SK-N-SH treated with all-trans-retinoic acid at 6 μM for 48 hours (cell line): ENCODE results near the gene PRELID3B.
A peak's percentile ranks its signal among the peaks of the same experiment; 100 is the strongest.

Source experiments
- ATAC-seq: fragments of 200-7000 bp; cut with Tn5 transposase; 3 replicates; pipeline ENCODE4 v1.9.1; 2020; ENCODE audit warnings: mild to moderate bottlenecking, moderate library complexity
- ARNTL ChIP-seq: fragments of 450-650 bp; formaldehyde crosslinking; IDR thresholded peaks from 2 replicates; pipeline ENCODE4 v1.5.0; 2020; ENCODE audit warnings: low read depth, mild to moderate bottlenecking, moderate library complexity, borderline replicate concordance
- BACH2 ChIP-seq: fragments of 250-450 bp; sonication (Bioruptor Pico); IDR thresholded peaks from 2 replicates; pipeline ENCODE4 v1.9.0; 2021; ENCODE audit warnings: mild to moderate bottlenecking, borderline replicate concordance
- CSDC2 ChIP-seq: fragments of 250-450 bp; sonication (Bioruptor Pico); IDR thresholded peaks from 2 replicates; pipeline ENCODE4 v1.5.0; 2020; ENCODE audit warnings: mild to moderate bottlenecking, moderate library complexity
- GLIS3 ChIP-seq: fragments of 250-450 bp; sonication (Bioruptor Pico); IDR thresholded peaks from 2 replicates; pipeline ENCODE4 v1.5.0; 2020; ENCODE audit warnings: mild to moderate bottlenecking, moderate library complexity
- ISL1 ChIP-seq: fragments of 250-450 bp; sonication (Bioruptor Pico); IDR thresholded peaks from 2 replicates; pipeline ENCODE4 v2.1.2; 2022; ENCODE audit warnings: mild to moderate bottlenecking, moderate library complexity
- OSR1 ChIP-seq: fragments of 250-450 bp; sonication (Bioruptor Pico); IDR thresholded peaks from 2 replicates; pipeline ENCODE4 v1.8.0; 2022; ENCODE audit warnings: moderate library complexity, mild to moderate bottlenecking, inconsistent platforms
- PPARA ChIP-seq: fragments of 250-450 bp; sonication (Bioruptor Pico); IDR thresholded peaks from 2 replicates; pipeline ENCODE4 v1.5.0; 2020; ENCODE audit warnings: mild to moderate bottlenecking, borderline replicate concordance
- RARB ChIP-seq: fragments of 250-450 bp; sonication (Bioruptor Pico); IDR thresholded peaks from 2 replicates; pipeline ENCODE4 v1.8.0; 2021; ENCODE audit warnings: mild to moderate bottlenecking, moderate library complexity
- SNAI2 ChIP-seq: fragments of 250-450 bp; sonication (Bioruptor Pico); IDR thresholded peaks from 2 replicates; pipeline ENCODE4 v1.5.0; 2020; ENCODE audit warnings: mild to moderate bottlenecking, moderate library complexity
- TCF4 ChIP-seq: fragments of 250-450 bp; sonication (Bioruptor Pico); IDR thresholded peaks from 2 replicates; pipeline ENCODE4 v1.8.0; 2021; ENCODE audit warnings: mild to moderate bottlenecking, moderate library complexity, borderline replicate concordance
- TOX ChIP-seq: fragments of 250-450 bp; sonication (Bioruptor Pico); IDR thresholded peaks from 2 replicates; pipeline ENCODE4 v1.8.0; 2021; ENCODE audit warnings: mild to moderate bottlenecking, moderate library complexity, borderline replicate concordance
- ZC3H10 ChIP-seq: fragments of 250-450 bp; sonication (Bioruptor Pico); IDR thresholded peaks from 2 replicates; pipeline ENCODE4 v1.5.1; 2021; ENCODE audit warnings: mild to moderate bottlenecking, moderate library complexity
- ZFP30 ChIP-seq: fragments of 450-650 bp; formaldehyde crosslinking; IDR thresholded peaks from 2 replicates; pipeline ENCODE4 v1.5.0; 2022; ENCODE audit warnings: mild to moderate bottlenecking, moderate library complexity
- ZNF565 ChIP-seq: fragments of 450-650 bp; formaldehyde crosslinking; conservative IDR thresholded peaks from 2 replicates; pipeline ENCODE4 v1.5.0; 2020; ENCODE audit warnings: low read depth, mild to moderate bottlenecking, moderate library complexity
- ZNF70 ChIP-seq: fragments of 450-650 bp; formaldehyde crosslinking; IDR thresholded peaks from 2 replicates; pipeline ENCODE4 v1.5.0; 2020; ENCODE audit warnings: mild to moderate bottlenecking, moderate library complexity
- ZNF8 ChIP-seq: fragments of 450-650 bp; formaldehyde crosslinking; IDR thresholded peaks from 2 replicates; pipeline ENCODE4 v1.5.0; 2020; ENCODE audit warnings: mild to moderate bottlenecking, moderate library complexity
- TF ChIP-seq, protein P1 (sequence below): fragments of 250-450 bp; sonication (Bioruptor Pico); IDR thresholded peaks from 2 replicates; pipeline ENCODE4 v1.5.1; 2021; ENCODE audit warnings: mild to moderate bottlenecking, moderate library complexity
- TF ChIP-seq, protein P2 (sequence below): fragments of 250-450 bp; sonication (Bioruptor Pico); IDR thresholded peaks from 2 replicates; pipeline ENCODE4 v1.5.1; 2020; ENCODE audit warnings: low read depth, mild to moderate bottlenecking, moderate library complexity
- TF ChIP-seq, protein P3 (sequence below): fragments of 250-450 bp; sonication (Bioruptor Pico); IDR thresholded peaks from 2 replicates; pipeline ENCODE4 v1.5.0; 2020; ENCODE audit warnings: mild to moderate bottlenecking, moderate library complexity
- TF ChIP-seq, protein P4 (sequence below): fragments of 250-450 bp; sonication (Bioruptor Pico); IDR thresholded peaks from 2 replicates; pipeline ENCODE4 v1.8.0; 2021; ENCODE audit warnings: low read depth, mild to moderate bottlenecking, moderate library complexity, borderline replicate concordance

The PRELID3B gene

DNA sequence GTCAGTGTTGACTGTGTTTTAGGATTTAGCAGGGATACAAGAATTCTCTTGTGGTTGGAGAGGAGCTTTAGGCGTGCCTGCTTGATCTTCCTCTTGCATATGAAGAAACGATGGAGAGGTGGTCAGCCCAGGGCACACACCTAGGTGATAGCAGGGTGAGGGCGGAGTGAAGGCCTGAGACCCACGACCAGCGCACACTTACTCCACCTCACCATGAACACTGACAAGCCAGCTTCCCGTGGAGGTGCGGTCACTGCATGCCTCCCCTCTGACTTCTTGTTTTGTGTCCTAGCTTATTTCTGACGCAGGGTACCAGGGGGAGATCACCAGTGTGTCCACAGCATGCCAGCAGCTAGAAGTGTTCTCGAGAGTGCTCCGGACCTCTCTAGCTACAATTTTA is 53.4 kb downstream of the PRELID3B start (continued):
- TF ChIP-seq TOX (CRISPR knock-in tag): no peak
- no peak for TF ChIP-seq OSR1 (CRISPR knock-in tag)

DNA sequence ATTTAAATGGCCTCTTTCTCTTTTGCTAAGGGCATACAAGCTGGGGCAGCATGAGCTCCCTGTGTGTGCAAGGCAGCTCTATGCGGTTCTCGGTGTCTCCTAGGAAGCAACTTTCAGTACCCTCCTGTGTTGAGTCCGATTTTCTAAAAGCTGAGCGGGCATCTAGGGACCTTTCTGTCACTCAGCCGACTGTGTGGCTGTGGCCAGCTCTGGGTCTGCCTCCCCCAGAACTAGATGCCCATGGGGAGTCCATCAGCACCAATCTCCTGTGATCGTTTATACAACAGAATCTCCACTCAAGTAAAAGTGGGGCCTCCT is 54.1 kb downstream of the PRELID3B start:
- TF ChIP-seq ISL1 (CRISPR knock-in tag): no peak
- TF ChIP-seq TCF4 (CRISPR knock-in tag): no peak
- no peak for TF ChIP-seq ARNTL (CRISPR knock-in tag)
- TF ChIP-seq ZNF70: no peak
- TF ChIP-seq OSR1 (CRISPR knock-in tag): no peak
- no peak for TF ChIP-seq ZFP30 (CRISPR knock-in tag)
- no peak for TF ChIP-seq SNAI2 (CRISPR knock-in tag)
- no peak for TF ChIP-seq BACH2 (CRISPR knock-in tag)
- TF ChIP-seq GLIS3 (CRISPR knock-in tag): no peak
- no peak for TF ChIP-seq ZNF8 (CRISPR knock-in tag)
- TF ChIP-seq TOX (CRISPR knock-in tag): no peak
- TF ChIP-seq, all 23 proteins: peak for 0
- ATAC-seq: no peak

DNA sequence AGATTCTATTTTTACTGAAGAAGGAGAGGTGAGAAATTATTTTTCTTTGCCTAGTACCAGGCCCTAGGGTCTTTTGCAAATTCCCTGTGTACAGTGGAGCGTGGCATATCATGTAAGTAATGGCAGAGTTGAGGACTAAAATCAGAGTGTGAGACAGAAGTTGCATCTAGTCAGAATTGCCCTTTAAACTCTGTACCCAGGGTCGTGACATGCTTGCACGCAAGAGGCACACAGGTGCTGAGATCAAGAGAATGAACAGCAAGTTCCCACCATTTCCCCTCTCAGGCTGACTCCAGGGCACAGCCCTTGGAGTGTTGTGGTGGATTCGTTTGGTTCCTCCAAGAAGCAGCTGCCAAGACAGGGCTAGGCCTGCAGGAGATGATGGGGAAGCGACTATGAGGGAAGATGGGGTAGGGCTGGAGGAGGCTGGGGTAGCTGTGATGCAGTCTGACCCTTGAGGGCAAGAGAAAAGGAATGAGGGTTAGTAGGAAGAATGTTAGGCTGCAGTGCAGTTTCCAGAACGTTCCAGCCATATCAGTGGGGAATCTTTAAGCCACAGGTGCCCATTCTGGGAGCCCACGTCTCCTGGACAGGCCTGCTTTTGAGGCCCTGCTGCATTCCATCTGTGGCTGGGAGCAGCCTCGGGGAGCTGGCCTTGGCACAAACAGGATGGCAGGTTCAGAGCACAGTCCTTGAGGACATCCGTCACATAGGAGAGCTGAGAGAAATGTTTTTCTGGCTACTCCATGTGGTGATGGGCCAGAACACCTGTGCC is 54.6 kb downstream of the PRELID3B start:
- TF ChIP-seq, protein P1, sequence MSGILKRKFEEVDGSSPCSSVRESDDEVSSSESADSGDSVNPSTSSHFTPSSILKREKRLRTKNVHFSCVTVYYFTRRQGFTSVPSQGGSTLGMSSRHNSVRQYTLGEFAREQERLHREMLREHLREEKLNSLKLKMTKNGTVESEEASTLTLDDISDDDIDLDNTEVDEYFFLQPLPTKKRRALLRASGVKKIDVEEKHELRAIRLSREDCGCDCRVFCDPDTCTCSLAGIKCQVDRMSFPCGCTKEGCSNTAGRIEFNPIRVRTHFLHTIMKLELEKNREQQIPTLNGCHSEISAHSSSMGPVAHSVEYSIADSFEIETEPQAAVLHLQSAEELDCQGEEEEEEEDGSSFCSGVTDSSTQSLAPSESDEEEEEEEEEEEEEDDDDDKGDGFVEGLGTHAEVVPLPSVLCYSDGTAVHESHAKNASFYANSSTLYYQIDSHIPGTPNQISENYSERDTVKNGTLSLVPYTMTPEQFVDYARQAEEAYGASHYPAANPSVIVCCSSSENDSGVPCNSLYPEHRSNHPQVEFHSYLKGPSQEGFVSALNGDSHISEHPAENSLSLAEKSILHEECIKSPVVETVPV: no peak
- TF ChIP-seq OSR1 (CRISPR knock-in tag) (no peak), ZC3H10 (CRISPR knock-in tag) (no peak), TCF4 (CRISPR knock-in tag) (no peak), CSDC2 (CRISPR knock-in tag) (no peak)
- ATAC-seq: no peak

DNA sequence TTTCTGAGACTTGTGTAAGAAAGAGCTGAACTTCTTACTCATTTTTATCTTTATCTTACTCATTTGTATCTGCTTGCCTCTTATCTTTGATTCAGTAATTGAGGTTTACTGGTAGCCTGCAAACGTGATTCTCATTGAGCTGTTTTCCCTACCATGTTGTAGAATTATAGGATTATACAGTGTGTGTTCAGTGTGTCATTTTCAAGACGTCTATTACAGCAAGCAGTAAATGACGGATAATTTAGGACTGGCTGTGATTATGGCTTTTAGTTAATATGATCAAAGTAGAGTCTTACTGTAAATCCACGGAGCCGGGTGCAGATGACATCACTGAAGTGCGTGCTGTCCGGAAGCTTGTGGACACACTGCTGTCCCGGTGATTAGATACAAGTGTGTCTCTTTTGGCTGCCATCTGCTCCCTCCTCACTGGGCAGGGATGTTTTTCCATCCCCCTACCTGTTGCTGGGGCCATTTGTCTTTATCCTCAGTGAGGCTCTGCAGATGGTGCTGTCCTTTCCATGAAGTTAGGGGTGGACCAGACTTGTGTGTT is 55.5 kb downstream of the PRELID3B start:
- no peak; the same call in 2 of the 3 replicates for ATAC-seq
- TF ChIP-seq TCF4 (CRISPR knock-in tag): peak; percentile 71
- TF ChIP-seq, protein P2, sequence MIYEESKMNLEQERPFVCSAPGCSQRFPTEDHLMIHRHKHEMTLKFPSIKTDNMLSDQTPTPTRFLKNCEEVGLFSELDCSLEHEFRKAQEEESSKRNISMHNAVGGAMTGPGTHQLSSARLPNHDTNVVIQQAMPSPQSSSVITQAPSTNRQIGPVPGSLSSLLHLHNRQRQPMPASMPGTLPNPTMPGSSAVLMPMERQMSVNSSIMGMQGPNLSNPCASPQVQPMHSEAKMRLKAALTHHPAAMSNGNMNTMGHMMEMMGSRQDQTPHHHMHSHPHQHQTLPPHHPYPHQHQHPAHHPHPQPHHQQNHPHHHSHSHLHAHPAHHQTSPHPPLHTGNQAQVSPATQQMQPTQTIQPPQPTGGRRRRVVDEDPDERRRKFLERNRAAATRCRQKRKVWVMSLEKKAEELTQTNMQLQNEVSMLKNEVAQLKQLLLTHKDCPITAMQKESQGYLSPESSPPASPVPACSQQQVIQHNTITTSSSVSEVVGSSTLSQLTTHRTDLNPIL: 0 out of 2 replicates have a peak, but pooled peaks have one; percentile 48
- peak; percentile 48; the same call in 1 of the 2 replicates for TF ChIP-seq SNAI2 (CRISPR knock-in tag)
- TF ChIP-seq ISL1 (CRISPR knock-in tag): 0 out of 2 replicates have a peak, but pooled peaks have one; percentile 30
- no peak for TF ChIP-seq RARB (CRISPR knock-in tag)
- TF ChIP-seq, protein P3, sequence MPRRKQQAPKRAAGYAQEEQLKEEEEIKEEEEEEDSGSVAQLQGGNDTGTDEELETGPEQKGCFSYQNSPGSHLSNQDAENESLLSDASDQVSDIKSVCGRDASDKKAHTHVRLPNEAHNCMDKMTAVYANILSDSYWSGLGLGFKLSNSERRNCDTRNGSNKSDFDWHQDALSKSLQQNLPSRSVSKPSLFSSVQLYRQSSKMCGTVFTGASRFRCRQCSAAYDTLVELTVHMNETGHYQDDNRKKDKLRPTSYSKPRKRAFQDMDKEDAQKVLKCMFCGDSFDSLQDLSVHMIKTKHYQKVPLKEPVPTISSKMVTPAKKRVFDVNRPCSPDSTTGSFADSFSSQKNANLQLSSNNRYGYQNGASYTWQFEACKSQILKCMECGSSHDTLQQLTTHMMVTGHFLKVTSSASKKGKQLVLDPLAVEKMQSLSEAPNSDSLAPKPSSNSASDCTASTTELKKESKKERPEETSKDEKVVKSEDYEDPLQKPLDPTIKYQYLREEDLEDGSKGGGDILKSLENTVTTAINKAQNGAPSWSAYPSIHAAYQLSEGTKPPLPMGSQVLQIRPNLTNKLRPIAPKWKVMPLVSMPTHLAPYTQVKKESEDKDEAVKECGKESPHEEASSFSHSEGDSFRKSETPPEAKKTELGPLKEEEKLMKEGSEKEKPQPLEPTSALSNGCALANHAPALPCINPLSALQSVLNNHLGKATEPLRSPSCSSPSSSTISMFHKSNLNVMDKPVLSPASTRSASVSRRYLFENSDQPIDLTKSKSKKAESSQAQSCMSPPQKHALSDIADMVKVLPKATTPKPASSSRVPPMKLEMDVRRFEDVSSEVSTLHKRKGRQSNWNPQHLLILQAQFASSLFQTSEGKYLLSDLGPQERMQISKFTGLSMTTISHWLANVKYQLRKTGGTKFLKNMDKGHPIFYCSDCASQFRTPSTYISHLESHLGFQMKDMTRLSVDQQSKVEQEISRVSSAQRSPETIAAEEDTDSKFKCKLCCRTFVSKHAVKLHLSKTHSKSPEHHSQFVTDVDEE (CRISPR knock-in tag): peak; percentile 87

DNA sequence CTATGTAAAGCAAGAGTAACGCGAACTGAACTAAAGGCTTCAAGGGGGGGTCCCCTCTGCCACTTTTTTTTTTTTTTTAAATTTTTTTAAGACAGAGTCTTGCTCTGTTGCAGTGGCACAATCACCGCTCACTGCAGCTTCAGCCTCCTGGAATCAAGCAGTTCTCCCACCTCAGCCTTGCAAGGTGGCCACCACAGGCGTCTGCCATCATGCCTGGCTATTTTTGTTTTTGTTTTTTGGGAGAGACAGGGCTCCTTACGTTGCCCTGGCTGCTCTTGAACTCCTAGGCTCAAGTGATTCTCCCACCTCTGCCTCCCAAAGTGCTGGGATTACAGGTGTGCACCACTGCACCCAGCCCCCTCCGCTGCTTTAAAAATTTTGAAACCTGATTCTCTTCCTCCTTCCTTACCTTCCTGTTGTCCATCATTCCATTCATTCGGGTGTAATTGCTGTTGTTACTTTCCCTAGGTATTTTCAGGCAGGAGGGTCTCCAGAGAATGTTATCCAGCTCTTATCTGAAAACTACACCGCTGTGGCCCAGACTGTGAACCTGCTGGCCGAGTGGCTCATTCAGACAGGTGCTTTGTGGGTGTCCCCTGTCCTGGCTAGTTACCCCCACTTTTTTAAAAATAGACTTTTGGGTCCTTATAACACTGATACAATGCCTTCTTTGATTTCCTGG is 56.2 kb downstream of the PRELID3B start:
- no peak for ATAC-seq
- no peak for TF ChIP-seq CSDC2 (CRISPR knock-in tag)
- no peak for TF ChIP-seq TCF4 (CRISPR knock-in tag)
- no peak for TF ChIP-seq ARNTL (CRISPR knock-in tag)
- no peak for TF ChIP-seq GLIS3 (CRISPR knock-in tag)
- TF ChIP-seq, protein P4, sequence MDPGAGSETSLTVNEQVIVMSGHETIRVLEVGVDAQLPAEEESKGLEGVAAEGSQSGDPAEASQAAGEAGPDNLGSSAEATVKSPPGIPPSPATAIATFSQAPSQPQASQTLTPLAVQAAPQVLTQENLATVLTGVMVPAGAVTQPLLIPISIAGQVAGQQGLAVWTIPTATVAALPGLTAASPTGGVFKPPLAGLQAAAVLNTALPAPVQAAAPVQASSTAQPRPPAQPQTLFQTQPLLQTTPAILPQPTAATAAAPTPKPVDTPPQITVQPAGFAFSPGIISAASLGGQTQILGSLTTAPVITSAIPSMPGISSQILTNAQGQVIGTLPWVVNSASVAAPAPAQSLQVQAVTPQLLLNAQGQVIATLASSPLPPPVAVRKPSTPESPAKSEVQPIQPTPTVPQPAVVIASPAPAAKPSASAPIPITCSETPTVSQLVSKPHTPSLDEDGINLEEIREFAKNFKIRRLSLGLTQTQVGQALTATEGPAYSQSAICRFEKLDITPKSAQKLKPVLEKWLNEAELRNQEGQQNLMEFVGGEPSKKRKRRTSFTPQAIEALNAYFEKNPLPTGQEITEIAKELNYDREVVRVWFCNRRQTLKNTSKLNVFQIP: no peak
- TF ChIP-seq ZNF565 (CRISPR knock-in tag): no peak
- TF ChIP-seq, protein P3 (CRISPR knock-in tag): no peak
- no peak for TF ChIP-seq PPARA
- TF ChIP-seq OSR1 (CRISPR knock-in tag): no peak
- no peak for TF ChIP-seq ISL1 (CRISPR knock-in tag)
